ENCODE results near the gene REPS2.

GRCh38 chrX:16920075-16920474 is 26.4 kb upstream of the REPS2 start:
- TF ChIP-seq CTCF (conservative IDR thresholded peaks at IDR 0.05 in 1 of 2, IDR thresholded peaks at IDR 0.05 in 1 of 2; ENCODE audit: extremely low read depth in 1 of 2, insufficient read depth in 1 of 2, low read depth in 1 of 2, low read length in 2 of 2) (no peak), EZH2 (IDR thresholded peaks at IDR 0.05; ENCODE audit: borderline replicate concordance, low read length) (no peak)

Measured in mammary epithelial cell (primary cell).